Measurements from ENCODE around the gene HSD17B1.

GRCh38 chr17:42521666-42522262 is 31.0 kb upstream of the HSD17B1 start:
- TF ChIP-seq MAX (CRISPR knock-in tag; IDR thresholded peaks at IDR 0.05) (no peak), ZMAT4 (CRISPR knock-in tag; IDR thresholded peaks at IDR 0.05) (no peak)
